Eye (tissue), 1 donor: Measurements from ENCODE around the gene TMEM51.

ENCODE experiments used
- DNase-seq: peaks from one replicate; pipeline ENCODE4 v3.0.0-alpha.2; 2015

The TMEM51 gene

DNA sequence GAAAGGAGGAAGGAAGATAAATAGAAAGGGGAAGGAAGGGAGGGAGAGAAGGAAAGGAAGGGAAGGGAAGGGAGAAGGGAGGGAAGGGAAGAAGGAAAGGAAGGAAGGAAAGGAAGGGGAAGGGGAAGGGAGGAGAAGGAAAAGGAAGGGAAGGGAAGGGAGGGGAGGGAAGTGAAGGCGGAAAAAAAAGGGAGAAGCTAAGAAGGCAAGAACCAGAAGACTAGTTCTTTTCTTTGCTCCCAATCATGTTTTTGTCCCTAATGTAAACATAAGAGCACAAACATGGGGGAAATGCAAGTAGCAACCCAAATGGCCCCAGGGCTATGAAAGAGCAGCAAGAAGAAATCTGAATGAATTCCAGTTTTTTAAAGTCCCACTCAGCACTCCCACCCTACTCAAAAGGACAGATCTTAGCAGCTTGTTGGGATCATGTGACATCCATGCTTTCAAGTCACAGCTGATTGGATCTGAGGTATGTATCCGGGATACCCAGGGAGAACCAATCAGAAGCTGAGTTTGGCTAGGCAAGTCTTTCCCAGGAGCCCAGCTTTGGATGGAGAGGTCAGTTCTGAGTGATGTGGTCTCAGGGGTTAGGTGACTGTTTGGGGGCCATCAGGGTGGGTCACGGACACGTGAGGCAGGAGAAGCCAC is 69.2 kb downstream of the TMEM51 start:
- no peak for DNase-seq

DNA sequence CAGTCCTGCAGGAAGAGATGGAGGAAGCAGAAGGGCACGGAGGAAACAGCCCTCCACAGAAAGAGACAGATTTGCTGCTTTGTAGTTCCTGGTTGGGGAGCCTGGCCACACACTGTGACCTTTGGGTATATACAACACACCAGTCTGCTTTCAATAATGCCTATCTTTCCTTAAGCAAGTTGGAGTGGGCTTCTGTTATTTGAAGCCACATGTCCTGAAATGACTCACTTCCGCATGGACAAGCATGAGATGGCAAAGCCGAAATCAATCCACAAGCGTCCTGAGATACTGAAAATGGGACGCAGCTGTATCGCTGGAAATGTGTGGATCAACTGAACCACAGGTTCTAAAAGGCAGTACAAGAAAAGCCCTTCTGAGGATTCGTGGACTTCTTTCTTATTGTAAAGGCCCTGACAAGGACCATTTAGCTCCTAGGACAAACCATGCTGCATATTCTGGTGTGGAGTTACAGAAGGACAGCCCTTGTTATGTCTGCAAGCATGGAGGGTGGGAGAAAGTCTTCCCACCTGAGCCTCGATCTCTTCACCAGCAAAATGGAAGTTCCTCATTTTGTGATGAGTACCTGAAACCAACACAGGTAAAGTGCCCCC is 70.8 kb downstream of the TMEM51 start:
- DNase-seq = peak; percentile 60

DNA sequence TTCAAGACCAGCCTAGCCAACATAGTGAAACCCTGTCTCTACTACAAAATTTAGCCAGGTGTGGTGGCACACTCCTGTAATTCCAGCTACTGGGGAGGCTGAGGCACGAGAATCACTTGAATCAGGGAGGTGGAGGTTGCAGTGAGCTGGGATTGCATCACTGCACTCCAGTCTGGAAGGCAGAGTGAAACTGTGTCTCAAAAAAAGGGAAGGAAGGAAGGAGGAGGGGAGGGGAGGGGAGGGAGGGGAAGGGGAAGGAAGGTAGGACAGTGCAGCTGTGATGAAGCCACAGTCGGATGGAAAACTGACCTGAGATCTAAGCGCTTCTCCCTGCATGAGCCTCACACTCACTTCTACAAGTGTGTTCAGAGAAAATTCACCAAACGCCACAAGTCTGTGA is 71.4 kb downstream of the TMEM51 start:
- DNase-seq = no peak

DNA sequence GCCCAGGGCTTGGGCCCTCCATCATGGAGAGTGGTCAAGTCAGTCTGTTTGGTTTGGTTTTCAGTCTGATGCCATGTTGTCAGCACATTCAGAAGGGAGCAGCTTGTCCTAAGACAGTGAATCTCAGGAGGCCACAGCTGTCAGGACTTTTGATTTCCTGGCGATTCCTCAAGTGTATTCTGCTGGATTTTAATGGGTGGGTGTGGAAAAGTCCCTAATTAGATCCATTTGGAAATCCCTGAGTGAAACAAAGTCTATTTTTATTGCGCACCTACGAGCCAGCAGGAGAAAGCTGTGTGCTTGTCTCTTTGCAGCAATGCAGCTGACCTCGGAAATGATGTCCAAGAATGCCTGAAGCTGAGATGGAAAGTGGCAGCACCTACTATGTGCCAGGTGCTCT is 71.9 kb downstream of the TMEM51 start:
- DNase-seq = no peak

DNA sequence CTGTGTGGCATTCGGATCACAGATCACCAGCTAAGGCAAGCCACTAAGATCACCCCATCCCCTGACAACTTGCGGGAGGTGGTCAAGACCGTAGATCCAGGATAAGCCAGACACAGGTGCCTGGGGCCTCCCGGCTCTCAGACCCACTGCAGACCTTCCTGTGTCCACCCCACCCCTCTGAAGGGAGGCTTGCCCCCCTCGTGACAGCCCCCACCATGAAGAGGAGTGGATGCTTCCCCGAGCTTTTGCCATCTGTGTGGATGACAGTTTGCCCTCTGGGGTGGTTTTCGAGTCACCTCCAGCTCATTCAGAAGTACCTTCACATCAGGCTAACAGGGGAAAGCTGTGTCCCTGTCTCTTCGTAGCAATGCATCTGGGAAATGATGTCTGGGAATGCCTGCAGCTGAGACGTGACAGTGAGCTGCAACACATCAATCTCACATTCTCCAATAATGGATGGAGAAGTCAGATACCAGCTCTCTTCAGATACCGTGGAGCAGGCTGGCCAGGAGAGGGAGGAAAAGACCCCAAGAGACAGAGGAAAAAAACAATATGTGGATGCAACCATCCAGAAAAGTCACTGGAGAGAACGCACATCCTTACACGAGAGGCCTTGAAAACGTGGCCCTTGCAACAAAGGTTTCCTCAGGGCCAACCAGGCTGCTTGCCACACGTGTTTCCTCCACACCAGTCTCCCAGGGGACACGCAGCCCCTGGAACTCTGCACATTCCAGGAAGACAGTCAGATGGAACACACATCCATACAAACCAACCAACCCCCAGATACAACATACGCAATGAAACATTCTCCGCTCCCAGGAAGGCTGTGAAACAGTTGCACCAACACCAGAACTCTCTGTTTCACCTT is 73.1 kb downstream of the TMEM51 start:
- DNase-seq = peak; percentile 67

DNA sequence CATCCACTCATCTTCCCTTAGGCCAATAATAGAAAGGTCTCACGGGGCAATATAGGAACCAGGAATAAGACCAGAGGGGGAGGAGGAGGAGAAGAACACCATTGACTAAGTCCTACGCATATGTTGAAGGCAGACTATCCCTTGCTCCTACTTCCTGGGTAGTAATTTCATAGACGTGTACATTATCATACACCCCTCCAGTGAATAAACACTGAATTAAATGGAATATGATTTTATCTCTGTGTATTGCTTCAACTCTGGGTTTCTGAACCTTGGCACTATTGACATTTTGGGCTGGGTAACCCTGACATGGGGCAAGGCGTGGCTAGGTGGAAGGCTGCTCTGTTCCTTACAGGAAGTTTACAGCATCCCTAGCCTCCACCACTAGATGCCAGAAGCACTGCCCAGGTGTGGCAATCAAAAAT is 76.2 kb downstream of the TMEM51 start:
- DNase-seq = no peak

DNA sequence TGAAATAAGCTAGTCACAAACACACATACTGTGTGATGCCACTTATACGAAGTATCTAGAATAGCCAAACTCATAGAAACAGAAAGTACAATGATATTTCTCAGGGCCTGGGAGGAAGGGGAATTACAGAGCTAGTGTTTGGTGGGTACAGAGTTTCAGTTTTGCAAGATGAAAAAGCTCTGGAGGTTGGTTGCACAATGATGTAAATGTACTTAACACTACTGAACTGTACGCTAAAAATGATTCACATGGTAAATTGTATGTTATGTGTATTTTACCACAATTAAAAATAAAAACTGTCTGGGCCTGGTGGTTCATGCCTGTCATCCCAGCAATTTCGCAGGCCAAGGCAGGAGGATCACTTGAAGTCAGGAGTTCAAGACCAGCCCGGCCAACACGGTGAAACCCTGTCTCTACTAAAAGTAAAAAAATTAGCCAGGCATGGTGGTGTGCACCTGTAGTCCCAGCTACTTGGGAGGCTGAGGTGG is 78.2 kb downstream of the TMEM51 start:
- DNase-seq = no peak

DNA sequence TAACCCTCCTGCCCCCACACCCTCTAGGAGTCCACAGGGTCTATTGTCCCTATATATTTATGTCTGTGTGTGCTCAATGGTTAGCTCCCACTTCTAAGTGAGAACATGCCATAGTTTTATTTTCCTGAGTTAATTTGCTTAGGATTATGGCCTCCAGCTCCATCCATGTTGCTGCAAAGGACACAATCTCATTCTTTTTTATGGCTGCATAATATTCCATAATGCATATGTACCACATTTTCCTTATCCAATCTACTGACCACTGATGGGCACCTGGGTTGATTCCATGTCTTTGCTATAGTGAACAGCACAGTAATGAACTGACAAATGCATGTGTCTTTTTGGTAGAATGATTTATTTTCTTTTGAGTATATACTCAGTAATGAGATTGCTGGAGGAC is 80.1 kb downstream of the TMEM51 start:
- DNase-seq = no peak

DNA sequence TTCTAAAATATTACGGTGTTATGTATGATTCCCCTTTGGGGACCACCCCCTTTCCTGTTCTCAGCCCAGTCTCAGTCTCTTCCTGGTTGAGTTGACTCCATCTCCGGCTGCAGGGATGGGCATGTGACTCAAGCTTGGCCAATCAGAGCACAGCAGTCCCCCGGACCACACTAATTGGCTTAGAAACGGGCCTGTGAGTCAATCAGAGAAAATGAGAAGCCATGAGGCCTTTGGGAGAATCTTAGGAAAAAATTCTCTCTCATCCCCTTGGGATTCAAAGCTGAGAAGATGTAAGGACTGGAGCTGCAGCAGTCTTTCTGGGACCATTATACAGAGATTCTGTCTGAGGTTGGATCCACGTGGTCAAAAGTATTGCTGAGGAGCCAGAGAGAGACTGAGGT is 82.8 kb downstream of the TMEM51 start:
- DNase-seq = no peak

DNA sequence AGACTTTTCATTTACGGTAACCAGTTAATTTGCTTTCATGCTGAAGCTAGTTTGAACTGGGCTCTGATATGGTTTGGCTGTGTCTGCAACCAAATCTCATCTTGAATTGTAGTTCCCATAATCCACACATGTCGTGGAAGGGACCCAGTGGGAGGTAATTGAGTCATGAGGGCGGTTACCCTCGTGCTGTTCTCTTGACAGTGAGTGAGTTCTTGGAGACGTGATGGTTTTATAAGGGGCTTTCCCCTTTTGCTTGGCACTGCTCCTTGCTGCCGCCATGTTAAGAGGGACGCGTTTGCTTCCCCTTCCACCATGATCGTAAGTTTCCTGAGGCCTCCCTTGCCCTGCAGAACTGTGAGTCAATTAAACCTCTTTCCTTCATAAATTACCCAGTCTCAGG is 83.2 kb downstream of the TMEM51 start:
- no peak for DNase-seq

DNA sequence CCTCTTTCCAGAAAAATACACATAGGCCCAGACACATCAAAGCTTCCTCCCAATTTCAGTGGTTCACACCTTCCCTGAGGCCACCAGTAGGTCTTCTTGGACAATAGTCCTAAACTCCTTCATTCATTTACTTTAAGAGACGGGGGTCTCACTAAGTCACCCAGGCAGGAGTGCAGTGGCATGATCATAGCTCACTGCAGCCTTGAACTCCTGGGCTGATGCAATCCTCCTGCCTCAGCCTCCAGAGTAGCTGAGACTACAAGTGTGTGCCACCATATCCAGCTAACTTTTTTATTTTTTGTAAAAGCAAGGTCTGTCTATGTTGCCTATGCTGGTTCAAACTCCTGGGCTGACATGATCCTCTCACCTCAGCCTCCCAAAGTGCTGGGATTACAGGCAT is 85.2 kb downstream of the TMEM51 start:
- DNase-seq = no peak

DNA sequence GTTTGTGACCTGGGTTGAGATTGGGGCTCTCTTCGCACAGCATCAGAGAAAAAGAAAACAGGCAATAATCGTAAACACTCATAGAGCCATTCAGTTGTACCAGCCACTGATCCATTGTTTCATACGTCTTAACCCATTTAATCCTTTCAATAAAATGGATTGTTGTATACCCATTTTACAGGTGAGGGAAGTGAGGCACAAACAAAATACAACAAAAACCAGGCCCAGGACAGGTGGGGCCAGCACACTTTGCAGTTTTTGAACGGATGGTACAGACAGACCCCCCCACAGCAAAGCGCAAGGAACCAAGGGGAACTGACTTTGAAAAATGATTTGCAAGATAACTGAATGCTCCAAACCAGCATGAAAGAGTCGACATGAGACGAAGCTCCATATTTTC is 89.2 kb downstream of the TMEM51 start:
- no peak for DNase-seq

DNA sequence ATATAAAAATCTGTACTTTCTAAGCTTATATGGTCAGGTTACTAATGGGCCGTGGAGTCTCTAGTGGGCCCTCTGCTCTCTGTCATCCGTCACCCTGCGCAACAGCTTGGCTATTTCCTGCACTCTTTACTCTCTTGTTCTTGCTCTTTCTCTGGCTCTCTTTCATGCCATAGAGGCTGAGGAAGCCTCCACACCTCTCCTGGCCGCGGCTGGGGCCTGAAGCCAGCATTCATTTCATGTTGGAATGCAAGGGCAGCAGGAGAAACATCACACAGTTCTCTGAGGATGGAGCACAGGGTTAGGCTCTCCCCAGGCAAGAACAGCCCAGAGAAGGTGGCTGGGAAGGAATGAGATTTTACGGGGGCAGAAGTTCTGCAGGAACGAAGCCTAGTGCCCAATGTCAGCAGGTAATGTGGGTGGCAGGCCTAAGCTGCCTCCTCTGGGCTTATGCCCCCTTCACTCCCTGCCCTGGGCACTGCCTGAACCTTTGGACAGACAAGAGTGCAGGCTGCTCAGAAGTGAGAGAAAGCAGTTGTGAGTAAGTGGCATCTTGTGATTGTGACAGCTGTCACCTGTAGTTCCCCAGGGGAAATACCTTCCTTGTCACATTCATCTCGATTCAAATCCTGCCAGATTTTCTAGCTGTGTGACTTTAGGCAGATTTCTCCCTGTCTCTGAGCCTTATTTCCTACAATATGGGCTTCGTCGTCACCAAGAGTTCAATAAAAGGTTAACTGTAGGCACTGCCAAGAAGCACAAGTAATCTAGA is 89.9 kb downstream of the TMEM51 start:
- DNase-seq = no peak

DNA sequence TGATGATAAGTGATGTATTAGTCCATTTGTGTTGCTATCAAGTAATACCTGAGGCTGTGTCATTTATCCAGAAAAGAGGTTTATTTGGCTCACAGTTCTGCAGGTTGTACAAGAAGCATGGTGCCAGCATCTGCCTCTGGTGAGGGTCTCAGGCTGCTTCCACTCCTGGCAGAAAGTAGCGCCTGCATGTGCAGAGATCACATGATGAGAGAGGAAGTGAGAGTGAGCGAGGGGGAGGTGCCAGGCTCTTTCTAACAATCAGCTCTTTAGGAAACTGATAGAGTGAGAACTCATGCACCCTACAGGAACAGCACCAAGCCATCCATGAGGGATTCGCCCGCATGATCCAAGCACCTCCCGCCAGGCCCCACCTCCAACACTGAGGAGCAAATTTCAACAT is 91.3 kb downstream of the TMEM51 start:
- DNase-seq = no peak

DNA sequence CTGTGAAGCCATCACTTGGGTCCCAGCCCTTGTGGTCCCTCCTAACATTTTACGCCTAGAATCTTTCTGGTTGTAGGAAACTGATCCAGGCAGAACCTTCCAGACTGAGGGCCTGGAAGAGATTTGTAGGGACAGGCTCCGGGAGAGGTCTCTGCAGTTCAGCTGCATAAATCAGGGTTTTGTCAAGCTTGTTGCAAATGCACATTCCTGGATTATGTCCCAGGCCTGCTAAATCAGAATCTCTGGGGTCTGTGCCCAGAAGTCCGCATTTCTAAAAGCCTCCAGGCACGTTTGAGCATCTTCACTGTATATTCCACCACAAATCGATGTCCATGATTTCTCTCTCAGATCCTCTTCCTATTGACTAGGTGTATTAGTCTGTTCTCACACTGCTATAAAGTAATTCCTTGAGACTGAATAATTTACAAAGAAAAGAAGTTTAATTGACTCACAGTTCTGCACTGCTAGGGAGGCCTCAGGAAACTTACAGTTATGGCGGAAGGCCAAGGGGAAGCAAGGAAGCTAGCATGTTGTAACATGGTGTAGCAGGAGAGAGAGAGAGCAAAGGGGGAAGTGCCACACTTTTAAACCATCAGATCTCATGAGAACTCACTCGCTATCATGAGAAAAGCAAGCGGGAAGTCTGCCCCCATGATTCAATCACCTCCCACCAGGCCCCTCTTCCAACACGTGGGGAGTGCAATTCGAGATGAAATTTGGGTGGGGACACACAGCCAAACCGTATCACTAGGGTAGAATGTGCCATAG is 92.2 kb downstream of the TMEM51 start:
- no peak for DNase-seq

DNA sequence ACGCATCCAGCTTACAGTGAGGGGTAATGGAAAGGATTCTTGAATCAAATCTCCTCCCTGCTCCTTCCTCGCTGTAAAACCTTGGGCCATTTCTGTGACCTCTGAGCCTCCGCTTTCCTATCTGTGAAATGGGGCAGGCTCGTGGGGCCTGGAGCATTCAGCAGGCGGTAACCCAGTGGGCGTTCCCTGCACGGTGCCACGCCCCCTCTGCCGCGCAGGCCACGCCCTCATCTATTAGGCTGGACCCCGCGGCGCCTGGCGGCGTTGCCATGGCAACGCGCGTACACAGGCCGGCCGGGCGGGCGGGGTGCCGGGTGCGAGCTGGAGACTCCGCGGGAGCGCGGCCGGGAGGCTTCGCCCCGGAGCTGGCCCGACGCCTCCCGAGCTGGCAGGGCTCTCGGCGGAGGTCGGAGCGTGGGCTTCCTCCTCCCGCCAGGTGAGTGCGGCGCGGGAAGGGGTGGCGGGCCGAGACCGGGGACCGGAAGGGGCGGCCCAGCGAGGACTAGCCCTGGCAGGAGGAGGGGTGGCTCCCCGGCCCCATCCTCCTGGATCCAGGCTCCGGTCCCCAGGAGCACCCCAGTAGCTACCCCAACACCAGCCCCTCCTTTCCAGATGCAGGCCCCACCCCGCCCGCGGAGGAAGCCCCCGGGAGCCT is 93.5 kb downstream of the TMEM51 start, which contains the start of gene FHAD1:
Gene FHAD1, plus strand, starts transcription at position 264 of the 655 bp plus-strand sequence. CDS start 4,562 bp downstream, outside the sequence.
- peak; percentile 86 for DNase-seq

DNA sequence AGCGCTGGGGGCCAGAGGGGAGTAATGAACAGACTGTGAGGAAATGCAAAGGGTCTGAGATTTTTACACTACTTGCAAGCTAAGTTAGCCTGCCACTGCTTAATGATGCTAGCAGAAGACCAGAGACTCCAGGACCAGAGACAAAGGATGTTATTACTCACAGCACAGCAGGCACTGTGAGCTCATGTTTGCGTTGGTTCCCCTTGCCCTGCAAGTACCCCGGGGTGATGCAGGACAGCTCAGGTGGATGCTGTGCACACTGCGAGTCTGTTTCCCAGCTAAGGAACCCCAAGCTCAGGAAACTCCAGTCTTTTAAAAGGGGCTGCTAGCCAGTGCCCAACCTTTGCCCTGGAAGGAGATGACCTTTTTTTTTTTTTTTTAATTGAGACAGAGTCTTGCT is 94.7 kb downstream of the TMEM51 start:
- DNase-seq = no peak

DNA sequence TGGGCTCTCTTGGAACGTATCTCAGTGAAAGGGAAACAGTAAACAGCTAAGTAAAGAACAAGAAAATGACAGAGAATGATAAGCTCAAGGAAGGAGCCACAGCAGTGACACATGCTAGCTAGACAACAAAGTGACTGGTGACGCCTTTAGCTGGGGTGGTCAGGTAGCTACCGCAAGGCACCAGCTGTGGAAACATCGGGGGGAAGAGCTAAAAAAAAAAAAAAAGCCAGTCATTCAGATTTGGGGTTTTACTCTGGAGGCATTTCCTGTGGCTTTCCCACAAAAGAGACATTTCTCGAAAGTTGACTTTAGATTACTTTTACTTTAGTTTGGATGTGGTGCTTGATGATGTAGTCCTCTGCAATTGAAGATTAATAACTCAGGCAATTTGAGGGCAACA is 95.5 kb downstream of the TMEM51 start:
- DNase-seq = no peak

DNA sequence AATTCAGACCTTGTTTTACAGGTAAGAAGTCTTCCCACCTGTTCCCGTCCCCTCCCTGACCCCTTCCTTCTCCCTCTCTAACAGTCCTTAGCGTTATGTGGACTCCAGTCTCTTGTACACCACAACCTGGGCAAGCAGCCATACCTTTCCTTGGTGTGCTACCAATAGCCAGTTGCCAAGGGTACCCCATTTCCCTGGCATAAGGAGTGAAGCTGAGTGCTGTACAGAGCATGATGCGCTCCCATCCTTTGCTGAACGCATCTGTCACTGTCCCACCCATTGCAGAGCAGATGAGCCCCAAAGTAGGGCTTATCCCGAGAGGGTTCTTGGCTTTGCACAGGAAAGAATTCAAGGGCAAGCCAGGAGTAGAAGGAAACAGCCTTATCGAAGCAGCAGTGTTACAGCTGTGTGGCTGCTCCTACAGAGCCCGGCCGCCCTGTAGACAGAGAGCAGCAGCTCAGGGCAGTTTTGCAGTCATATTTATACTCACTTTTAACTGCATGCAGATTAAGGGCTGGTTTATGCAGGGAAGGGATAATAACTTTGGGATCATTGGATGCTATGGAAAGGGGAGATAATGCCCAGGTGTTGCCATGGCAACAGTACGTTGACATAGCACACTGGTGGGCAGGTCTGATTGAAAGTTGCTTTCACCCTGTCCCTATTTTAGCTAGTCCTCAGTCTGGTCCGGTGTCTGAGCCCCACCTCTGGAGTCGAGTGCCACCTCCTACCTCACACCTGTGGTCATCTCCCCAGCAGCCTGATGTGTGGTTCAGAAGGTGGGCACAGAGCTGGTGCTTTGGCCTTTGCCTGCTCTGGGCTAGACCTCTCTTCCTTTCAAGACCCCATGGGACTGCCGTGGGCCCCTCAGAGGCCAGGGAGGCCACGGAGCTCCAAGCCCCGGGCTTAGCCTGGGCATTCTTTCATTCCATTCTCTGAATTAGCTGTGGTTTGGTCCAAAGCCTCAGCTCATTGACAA is 98.6 kb downstream of the TMEM51 start:
- no peak for DNase-seq

DNA sequence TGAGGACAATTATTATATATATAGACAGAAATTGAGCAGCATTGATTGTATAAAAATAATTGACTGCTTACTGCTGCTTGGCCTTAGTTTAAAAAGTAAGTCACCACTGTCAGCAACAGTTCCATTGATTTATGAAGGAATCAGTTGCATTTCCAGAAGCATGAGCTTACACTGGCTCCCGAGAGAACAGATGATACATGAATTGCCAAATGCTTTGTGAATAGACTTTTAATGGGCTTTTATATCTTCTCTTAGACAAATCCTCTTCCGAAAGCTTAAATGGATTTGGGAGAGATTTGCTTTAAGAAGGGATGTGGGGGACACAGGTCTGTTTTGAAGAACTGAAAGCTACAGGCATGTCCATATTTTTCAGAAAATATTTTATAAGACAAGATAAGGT is 101.0 kb downstream of the TMEM51 start:
- DNase-seq = no peak
